OCI-LY1 (cell line): ENCODE results near the gene NEURL1B.

ENCODE experiments used
- H2AFZ ChIP-seq: fragments of 200-600 bp; sonication (generic), shearing (Covaris generic); 2 replicates; pipeline ENCODE4 v1.6.0; 2014; ENCODE audit warnings: antibody characterized with exemption, mild to moderate bottlenecking, low read length
- H3F3A ChIP-seq: fragments of 200-600 bp; sonication (generic), shearing (Covaris generic); 2 replicates; pipeline ENCODE4 v1.6.0; 2014; ENCODE audit warnings: mild to moderate bottlenecking, antibody characterized with exemption, low read length, moderate library complexity; ENCODE audit not compliant: insufficient read depth
- H3K27ac ChIP-seq: fragments of 200-600 bp; sonication (generic); 2 replicates; pipeline ENCODE4 v1.5.1; 2014; ENCODE audit warnings: low read length, mixed run types, mild to moderate bottlenecking, low read depth; ENCODE audit not compliant: poor library complexity, severe bottlenecking
- H3K27me3 ChIP-seq: fragments of 200-600 bp; sonication (generic); 2 replicates; pipeline ENCODE4 v1.6.0; 2014; ENCODE audit warnings: antibody characterized with exemption, mild to moderate bottlenecking, low read length, moderate library complexity; ENCODE audit not compliant: insufficient read depth
- H3K36me3 ChIP-seq: fragments of 200-600 bp; sonication (generic); 2 replicates; pipeline ENCODE4 v1.6.1; 2014; ENCODE audit warnings: mild to moderate bottlenecking, antibody characterized with exemption, low read length, moderate library complexity, mixed read lengths; ENCODE audit not compliant: insufficient read depth
- H3K4me1 ChIP-seq: fragments of 200-600 bp; sonication (generic); 2 replicates; pipeline ENCODE4 v1.5.1; 2014; ENCODE audit warnings: mild to moderate bottlenecking, low read length, moderate library complexity; ENCODE audit not compliant: insufficient read depth, severe bottlenecking
- H3K4me2 ChIP-seq: fragments of 200-600 bp; sonication (generic), shearing (Covaris generic); 2 replicates; pipeline ENCODE4 v1.6.1; 2014; ENCODE audit warnings: low read length
- H3K4me3 ChIP-seq: fragments of 200-600 bp; sonication (generic); 2 replicates; pipeline ENCODE4 v1.5.1; 2014; ENCODE audit warnings: low read length, low read depth, mild to moderate bottlenecking, mixed read lengths; ENCODE audit not compliant: poor library complexity, severe bottlenecking
- H3K79me2 ChIP-seq: fragments of 200-600 bp; shearing (Covaris generic); 2 replicates; pipeline ENCODE4 v1.6.1; 2016; ENCODE audit warnings: mixed run types, low read length, mixed read lengths; ENCODE audit not compliant: insufficient read depth
- H3K9ac ChIP-seq: fragments of 200-600 bp; sonication (generic), shearing (Covaris generic); 2 replicates; pipeline ENCODE4 v1.6.1; 2014; ENCODE audit warnings: mild to moderate bottlenecking, low read length, mixed read lengths
- H3K9me2 ChIP-seq: fragments of 200-600 bp; sonication (generic), shearing (Covaris generic); 2 replicates; pipeline ENCODE4 v1.6.1; 2014; ENCODE audit warnings: low read depth, mild to moderate bottlenecking, low read length, mixed read lengths
- H3K9me3 ChIP-seq: fragments of 200-600 bp; shearing (Covaris generic); 2 replicates; pipeline ENCODE4 v1.6.1; 2014; ENCODE audit warnings: low read length, mixed read lengths
- H4K20me1 ChIP-seq: fragments of 200-600 bp; sonication (generic), shearing (Covaris generic); 2 replicates; pipeline ENCODE4 v1.6.0; 2016; ENCODE audit warnings: mild to moderate bottlenecking, low read length; ENCODE audit not compliant: insufficient read depth
- EZH2 ChIP-seq: fragments of 200-600 bp; sonication (generic), shearing (Covaris generic); IDR thresholded peaks from 2 replicates; pipeline ENCODE4 v1.8.0; 2017; ENCODE audit warnings: borderline replicate concordance, mixed run types, mild to moderate bottlenecking, antibody characterized with exemption, low read length, moderate library complexity, mixed read lengths
- TF ChIP-seq, protein P1 (sequence below): fragments of 200-600 bp; sonication (generic), shearing (Covaris generic); IDR thresholded peaks from 2 replicates; pipeline ENCODE4 v1.5.1; 2017; ENCODE audit warnings: mild to moderate bottlenecking, antibody characterized with exemption, low read length, moderate library complexity, mixed read lengths

The NEURL1B gene

DNA sequence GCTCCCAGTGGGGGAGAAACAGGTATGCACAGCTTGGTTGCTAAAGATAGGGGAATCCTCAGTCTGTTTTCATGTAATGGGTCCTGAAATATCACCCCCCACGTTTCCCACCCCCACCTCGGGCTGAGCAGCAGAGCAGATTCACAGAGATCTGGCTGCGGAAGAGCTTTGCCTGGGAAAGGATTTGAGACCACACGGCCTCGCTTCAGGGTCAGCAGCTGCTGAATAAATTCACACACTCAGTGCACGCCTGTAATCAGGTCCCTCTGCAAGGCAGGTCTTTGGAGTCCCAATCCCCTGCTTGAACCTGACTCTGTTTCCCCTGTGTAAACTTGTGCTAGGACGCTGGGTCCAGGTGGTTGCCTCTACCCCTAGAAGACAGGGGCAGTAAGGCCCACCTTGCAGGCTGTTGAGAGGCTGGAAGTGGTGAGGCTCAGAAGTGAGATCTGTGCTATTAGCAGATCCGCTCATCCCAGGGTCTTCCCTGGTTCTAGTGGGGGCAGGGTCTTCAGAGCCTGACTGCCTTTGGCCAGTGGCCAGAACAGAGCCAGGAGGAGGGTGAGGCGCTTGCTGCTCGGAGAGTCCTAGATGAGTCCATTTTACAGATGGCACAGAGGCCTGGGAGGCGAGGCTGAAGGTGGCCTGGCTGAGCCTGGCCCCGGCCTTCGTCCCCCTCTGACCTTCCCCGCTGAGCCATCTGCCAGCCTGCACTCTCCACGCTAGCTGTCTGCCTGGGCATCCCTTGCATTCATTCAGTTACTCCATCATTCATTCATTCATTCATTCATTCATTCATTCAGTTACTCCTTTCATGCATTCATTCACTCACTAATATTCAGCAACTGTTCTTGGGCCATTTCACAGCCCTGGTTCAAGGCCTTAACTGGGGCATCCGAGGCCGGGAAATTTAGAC, 16.7 kb upstream of the NEURL1B start:
- Histone ChIP-seq H3K4me1 (no peaks in the 10 kb centered on the region), H3K27ac (no peak overlapping the region), H3K4me3 (no peak overlapping the region), H2AFZ (no peak overlapping the region), H3F3A (no peaks in the 10 kb centered on the region), H3K36me3 (no peaks in the 10 kb centered on the region), H3K9me3 (no peaks in the 10 kb centered on the region), H3K27me3 (peaks cover 4% of the 10 kb centered on the region; the same call in 1 of the 2 replicates), H4K20me1 (no peaks in the 10 kb centered on the region), H3K4me2 (no peak overlapping the region), H3K79me2 (no peaks in the 10 kb centered on the region), H3K9ac (no peak overlapping the region), H3K9me2 (no peaks in the 10 kb centered on the region)
- no peak for TF ChIP-seq EZH2
- TF ChIP-seq, protein P1, sequence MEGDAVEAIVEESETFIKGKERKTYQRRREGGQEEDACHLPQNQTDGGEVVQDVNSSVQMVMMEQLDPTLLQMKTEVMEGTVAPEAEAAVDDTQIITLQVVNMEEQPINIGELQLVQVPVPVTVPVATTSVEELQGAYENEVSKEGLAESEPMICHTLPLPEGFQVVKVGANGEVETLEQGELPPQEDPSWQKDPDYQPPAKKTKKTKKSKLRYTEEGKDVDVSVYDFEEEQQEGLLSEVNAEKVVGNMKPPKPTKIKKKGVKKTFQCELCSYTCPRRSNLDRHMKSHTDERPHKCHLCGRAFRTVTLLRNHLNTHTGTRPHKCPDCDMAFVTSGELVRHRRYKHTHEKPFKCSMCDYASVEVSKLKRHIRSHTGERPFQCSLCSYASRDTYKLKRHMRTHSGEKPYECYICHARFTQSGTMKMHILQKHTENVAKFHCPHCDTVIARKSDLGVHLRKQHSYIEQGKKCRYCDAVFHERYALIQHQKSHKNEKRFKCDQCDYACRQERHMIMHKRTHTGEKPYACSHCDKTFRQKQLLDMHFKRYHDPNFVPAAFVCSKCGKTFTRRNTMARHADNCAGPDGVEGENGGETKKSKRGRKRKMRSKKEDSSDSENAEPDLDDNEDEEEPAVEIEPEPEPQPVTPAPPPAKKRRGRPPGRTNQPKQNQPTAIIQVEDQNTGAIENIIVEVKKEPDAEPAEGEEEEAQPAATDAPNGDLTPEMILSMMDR, result no peak

DNA sequence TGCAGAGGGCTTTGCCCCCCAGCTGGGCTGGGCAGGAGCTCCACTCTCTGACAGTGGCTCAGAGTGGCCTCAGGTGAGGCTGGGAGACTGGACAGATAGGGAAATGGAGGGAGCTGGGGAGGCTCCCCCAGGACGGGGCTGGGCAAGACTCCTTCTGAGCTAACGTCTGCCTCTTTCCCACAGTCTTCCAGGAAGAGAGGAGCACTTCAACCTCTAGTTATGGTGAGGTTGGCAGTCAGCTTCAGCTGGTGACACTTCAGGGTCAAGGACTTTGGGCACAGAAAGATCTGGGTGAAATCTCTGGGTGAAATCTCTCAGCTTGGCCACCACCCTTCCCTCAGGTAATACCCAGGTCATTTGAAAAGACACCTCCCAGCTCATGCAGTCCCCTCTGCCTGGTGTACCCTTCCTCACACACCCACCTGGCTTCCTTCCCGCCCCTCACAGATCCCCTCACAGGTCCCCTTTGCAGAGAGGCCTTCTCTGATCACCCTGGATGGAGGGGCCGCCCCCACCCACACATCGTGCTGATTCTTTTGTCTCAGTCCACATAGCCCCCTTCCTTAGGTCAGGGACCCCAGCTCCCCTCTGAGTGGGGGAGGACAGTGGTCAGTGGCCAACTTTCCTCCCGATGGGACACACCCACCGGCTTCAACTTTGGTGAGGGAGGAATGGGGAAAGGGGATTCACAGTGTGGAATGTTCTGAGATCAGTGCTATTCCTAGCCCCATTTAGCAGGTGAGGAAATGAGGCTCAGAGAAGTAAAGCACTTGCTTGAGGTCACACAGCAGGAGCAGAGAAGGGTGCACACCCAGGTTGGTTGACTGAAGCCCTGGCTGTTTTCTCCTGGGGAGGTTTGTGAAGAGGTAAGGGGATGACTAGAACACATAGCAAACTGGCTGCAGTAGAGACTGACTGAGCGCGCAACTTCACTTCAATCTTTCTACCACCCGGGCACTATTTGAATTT, 15.8 kb upstream of the NEURL1B start:
- Histone ChIP-seq H2AFZ (no peak overlapping the region), H3K9ac (no peak overlapping the region), H3K4me1 (no peaks in the 10 kb centered on the region), H3F3A (no peaks in the 10 kb centered on the region), H3K4me2 (no peak overlapping the region), H3K4me3 (no peak overlapping the region), H4K20me1 (no peaks in the 10 kb centered on the region), H3K27me3 (peaks cover 4% of the 10 kb centered on the region; the same call in 1 of the 2 replicates), H3K36me3 (no peaks in the 10 kb centered on the region), H3K9me3 (no peaks in the 10 kb centered on the region), H3K79me2 (no peaks in the 10 kb centered on the region), H3K27ac (no peak overlapping the region), H3K9me2 (no peaks in the 10 kb centered on the region)
- TF ChIP-seq, protein P1, result no peak
- no peak for TF ChIP-seq EZH2

DNA sequence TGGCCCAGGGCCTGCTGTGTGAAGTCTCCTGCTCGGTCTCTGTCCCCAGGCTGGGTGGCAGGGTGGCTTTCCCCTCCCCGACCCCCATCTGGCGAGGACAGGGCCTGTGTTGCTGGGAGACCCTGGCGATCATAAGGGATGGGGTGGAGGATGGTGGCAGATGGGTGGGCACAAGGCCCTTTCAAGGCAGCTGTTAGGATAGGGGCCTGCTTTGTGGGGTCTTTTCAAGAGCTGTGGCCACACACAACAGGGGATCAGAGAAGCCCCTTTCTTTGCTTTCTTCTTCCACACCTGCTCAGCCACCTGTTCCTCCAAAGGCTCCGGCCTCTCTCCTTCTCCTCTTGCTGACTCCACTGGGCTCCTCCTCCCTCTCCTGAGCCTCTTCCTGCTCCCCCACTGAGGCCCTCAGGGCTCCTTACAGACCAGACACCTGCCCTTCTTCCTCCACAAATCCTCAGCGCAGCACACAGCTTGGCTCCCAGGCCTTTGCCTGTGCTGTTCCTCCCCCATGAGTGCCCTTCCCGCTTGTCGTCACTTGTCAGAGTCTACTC, 15.0 kb upstream of the NEURL1B start:
- Histone ChIP-seq H3K9me3 (no peaks in the 10 kb centered on the region), H3K27me3 (peaks cover under 1% of the 10 kb centered on the region; the same call in 1 of the 2 replicates), H3K4me3 (no peak overlapping the region), H3K4me1 (no peaks in the 10 kb centered on the region), H3K9ac (no peak overlapping the region), H3K79me2 (no peaks in the 10 kb centered on the region), H3K27ac (no peak overlapping the region), H3F3A (no peaks in the 10 kb centered on the region), H3K4me2 (no peak overlapping the region), H3K36me3 (no peaks in the 10 kb centered on the region), H4K20me1 (no peaks in the 10 kb centered on the region), H2AFZ (no peak overlapping the region), H3K9me2 (no peaks in the 10 kb centered on the region)
- TF ChIP-seq, protein P1, result no peak
- no peak for TF ChIP-seq EZH2
